ENCODE data around the gene PBX1. TPM values are rescaled to one million over a fixed set of nuclear protein-coding genes. Genes with fewer than 3 reads are reported as not detected.

The PBX1 gene
- total and polyA plus RNA-seq, 10 of the 15 experiments (the other 5 are each of a cell fraction or from before 2014, with no cell fraction given), result 0.05 to 0.28 (median 0.11) TPM; not detected in 5

DNA sequence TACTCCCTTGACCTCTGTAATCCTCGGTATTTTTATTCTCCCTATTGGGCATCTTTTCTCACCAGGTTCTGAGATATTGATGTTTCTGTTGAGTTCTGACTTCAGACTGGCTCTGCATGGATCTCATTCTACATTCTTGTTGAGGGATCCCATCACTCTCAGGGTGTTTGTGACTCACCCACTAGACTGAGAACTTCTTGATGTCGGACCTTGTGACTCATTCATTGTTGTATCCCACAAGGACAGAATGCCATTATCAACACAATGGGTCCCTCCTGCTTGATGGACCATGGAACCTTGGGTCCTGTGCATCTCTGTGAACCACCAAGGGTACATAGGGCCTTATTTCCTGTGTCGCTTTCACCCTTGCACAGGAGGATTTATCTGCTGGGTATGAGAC is 174.1 kb downstream of the PBX1 start:
- POLR2A ChIA-PET, result no interaction called here
- intact Hi-C loops (cut with micrococcal nuclease; ENCODE audit: unreplicated experiment), result no loop called here
- no peaks in the 10 kb centered on the region for H3K4me1 ChIP-seq (ENCODE audit: control insufficient read depth, insufficient read depth, low read length)
- no peak overlapping the region for H3K4me2 ChIP-seq (ENCODE audit: control insufficient read depth, insufficient read depth)
- H4K20me1 ChIP-seq (ENCODE audit: control insufficient read depth, insufficient read depth), result no peaks in the 10 kb centered on the region
- H2AFZ ChIP-seq (ENCODE audit: control insufficient read depth, low read depth, low read length), result no peak overlapping the region
- CTCF ChIA-PET, result no interaction called here
- no peaks in the 10 kb centered on the region for H3K9me3 ChIP-seq (replicated peaks; ENCODE audit: control insufficient read depth, insufficient read depth, low read length)
- no peak overlapping the region for H3K9ac ChIP-seq (ENCODE audit: control insufficient read depth, insufficient read depth, low read length)
- TF ChIP-seq, protein P1, sequence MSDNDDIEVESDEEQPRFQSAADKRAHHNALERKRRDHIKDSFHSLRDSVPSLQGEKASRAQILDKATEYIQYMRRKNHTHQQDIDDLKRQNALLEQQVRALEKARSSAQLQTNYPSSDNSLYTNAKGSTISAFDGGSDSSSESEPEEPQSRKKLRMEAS (IDR thresholded peaks at IDR 0.05; ENCODE audit: low read depth, low read length), result no peak
- TF ChIP-seq FOXM1 (IDR thresholded peaks at IDR 0.05; ENCODE audit: low read depth, low read length) (no peak), CHD4 (IDR thresholded peaks at IDR 0.05) (no peak), CBX5 (IDR thresholded peaks at IDR 0.05; ENCODE audit: low read depth) (no peak), USF2 (IDR thresholded peaks at IDR 0.05; ENCODE audit: borderline replicate concordance, low read depth, low read length) (no peak), ZNF622 (IDR thresholded peaks at IDR 0.05) (no peak), YY1 (IDR thresholded peaks at IDR 0.05; ENCODE audit: low read depth, low read length) (no peak), HDAC2 (IDR thresholded peaks at IDR 0.05) (no peak), YBX1 (IDR thresholded peaks at IDR 0.05) (no peak), ZNF217 (IDR thresholded peaks at IDR 0.05) (no peak), SRF (IDR thresholded peaks at IDR 0.05; ENCODE audit: low read depth in 2 of 2, low read length in 2 of 2) (no peak), IKZF1 (conservative IDR thresholded peaks at IDR 0.05) (no peak), ELK1 (IDR thresholded peaks at IDR 0.05; ENCODE audit: low read depth, low read length) (no peak), NFYB (IDR thresholded peaks at IDR 0.05; ENCODE audit: insufficient read depth, low read depth, low read length) (no peak), LARP7 (IDR thresholded peaks at IDR 0.05) (no peak), EED (IDR thresholded peaks at IDR 0.05; ENCODE audit: low read depth) (no peak), EGR1 (IDR thresholded peaks at IDR 0.05; ENCODE audit: borderline replicate concordance in 1 of 2, low read depth in 2 of 2, low read length in 2 of 2) (no peak)
- FAIRE-seq, result no peak
- H3K27ac ChIP-seq (ENCODE audit: control insufficient read depth, insufficient read depth), result no peak overlapping the region
- SMC1A ChIA-PET (ENCODE audit: uncharacterized antibody, unreplicated experiment), result no interaction called here
- no peaks in the 10 kb centered on the region for H3K36me3 ChIP-seq (ENCODE audit: control insufficient read depth in 2 of 2, insufficient read depth in 2 of 2, low read length in 1 of 2)
- BruUV-seq (replicated peaks), result no TSS peak
- no peak for DNase-seq (ENCODE audit: low read depth, low spot score)
- no peak overlapping the region for H3K4me3 ChIP-seq
- RAD21 ChIA-PET (ENCODE audit: unreplicated experiment), result no interaction called here
- ATAC-seq, result no peak
- no peaks in the 10 kb centered on the region for H3K79me2 ChIP-seq (ENCODE audit: control insufficient read depth, insufficient read depth, low read length)
- 43% methylated on average over 3 of the region's 3 CpGs for WGBS (ENCODE audit: insufficient coverage, insufficient replicate concordance, low lambda C conversion rate, missing lambda C conversion rate)
- H3K27me3 ChIP-seq (replicated peaks in 1 of 2; ENCODE audit: control insufficient read depth in 2 of 2, insufficient read depth in 2 of 2, low read length in 1 of 2), result no peaks in the 10 kb centered on the region
- in situ Hi-C loops (cut with MboI), result no loop called here
